Heart left ventricle (tissue), 13 donors: Measurements from ENCODE around the gene HOXA9.

Experiments used
- CTCF ChIP-seq, 12 donors: fragments of 200-600 bp; sonication (generic) in 4 of 12; IDR thresholded peaks; one replicate each; pipeline versions ENCODE4 v1.5.0 to v1.8.0; 2018 to 2022; ENCODE audit warnings: antibody characterized with exemption in 12 of 12, mild to moderate bottlenecking in 5 of 12
- POLR2A ChIP-seq, 2 donors: fragments of 450-650 bp; IDR thresholded peaks; one replicate each; pipeline ENCODE4 v1.6.1; 2017; ENCODE audit warnings: antibody characterized with exemption in 2 of 2, mild to moderate bottlenecking in 2 of 2, moderate library complexity in 2 of 2
- donor health status: ischemic (EF 13 %, LVEDD 7.1; RV severe dilation, severe dysfunction).
- donor health status: DM: no; HTN: yes; CAD: no.
- donor health status: DM: no; HTN: no; CAD: no.
- donor health status: ischemic (EF 25% LVEDD 6.9; RV normal size, moderate dysfunction).
- donor health status: ischemic (EF 25% LVEDD 5.7; RV mildly dilated, moderate dysfunction).
- donor health status: ischemic (EF 35%, LVEDD 5.7; RV mildly dilated, moderate dysfunction).
- donor health status: nonischemic (EF 11% LVEDD 7.7; RV severe dilation, severe dysfunction).
- donor health status: DM: yes; HTN: yes; CAD: no.
- donor health status: PGD.
- donor health status: ischemic (EF 29% LVEDD 5.4; RV normal size, mild dysfunction).
- donor health status: nonischemic (EF 23%, LVEDD 6.1; RV moderate dilation, normal function).

- no peak for TF ChIP-seq CTCF (IDR thresholded peaks at IDR 0.05)
- TF ChIP-seq POLR2A (IDR thresholded peaks at IDR 0.05) = no peak
Measured at GRCh38 chr7:27203964-27204594, 38.7 kb upstream of the HOXA9 start.
